Femur (tissue), 1 donor: ENCODE measurements around the gene TTC17.

Experiments used
- DNase-seq: peaks from one replicate; pipeline ENCODE4 v3.0.0-alpha.2; 2017

Gene TTC17

GRCh38 chr11:43541993-43542392, 183.3 kb downstream of the TTC17 start:
- DNase-seq: no peak

GRCh38 chr11:43542750-43543712, 184.3 kb downstream of the TTC17 start:
- no peak for DNase-seq
